BLaER1 (cell line): Measurements from ENCODE around the gene TPCN2.

Experiments used
- H3K27ac ChIP-seq: shearing (Covaris generic); formaldehyde crosslinking; 2 replicates; pipeline ENCODE4 v1.8.1; 2022
- H3K27me3 ChIP-seq: shearing (Covaris generic); formaldehyde crosslinking; 2 replicates; pipeline ENCODE4 v1.8.1; 2022
- H3K36me3 ChIP-seq: shearing (Covaris generic); formaldehyde crosslinking; 2 replicates; pipeline ENCODE4 v1.8.1; 2022
- H3K4me1 ChIP-seq: shearing (Covaris generic); formaldehyde crosslinking; 2 replicates; pipeline ENCODE4 v1.8.1; 2022
- H3K4me2 ChIP-seq: shearing (Covaris generic); formaldehyde crosslinking; 2 replicates; pipeline ENCODE4 v1.8.1; 2022
- H3K4me3 ChIP-seq: shearing (Covaris generic); formaldehyde crosslinking; 2 replicates; pipeline ENCODE4 v1.8.1; 2022
- H3K9ac ChIP-seq: shearing (Covaris generic); formaldehyde crosslinking; 2 replicates; pipeline ENCODE4 v1.8.1; 2022
- H3K9me3 ChIP-seq: shearing (Covaris generic); formaldehyde crosslinking; 2 replicates; pipeline ENCODE4 v1.8.1; 2022
- H4K20me1 ChIP-seq: shearing (Covaris generic); formaldehyde crosslinking; 2 replicates; pipeline ENCODE4 v1.8.1; 2022
- Cebpa-rat ChIP-seq: shearing (Covaris generic); IDR thresholded peaks from 2 replicates; pipeline ENCODE4 v1.8.1; 2022

The TPCN2 gene

GRCh38 chr11:69156673-69157155 lies 108.0 kb downstream of the TPCN2 start:
- no peak overlapping the region for H3K4me3 ChIP-seq
- H4K20me1 ChIP-seq = peaks cover 7% of the 10 kb centered on the region; the same call in 1 of the 2 replicates
- H3K27ac ChIP-seq = no peak overlapping the region
- TF ChIP-seq Cebpa-rat = no peak
- peaks cover 9% of the 10 kb centered on the region; the same call in 1 of the 2 replicates for H3K4me1 ChIP-seq
- no peaks in the 10 kb centered on the region for H3K9me3 ChIP-seq
- no peak overlapping the region for H3K9ac ChIP-seq
- H3K27me3 ChIP-seq = 0 out of 2 replicates have a peak, but pooled peaks cover 5% of the 10 kb centered on the region
- H3K36me3 ChIP-seq = no peaks in the 10 kb centered on the region
- no peak overlapping the region for H3K4me2 ChIP-seq

GRCh38 chr11:69157156-69157821 lies 108.6 kb downstream of the TPCN2 start:
- peaks cover 9% of the 10 kb centered on the region; the same call in 1 of the 2 replicates for H3K4me1 ChIP-seq
- no peaks in the 10 kb centered on the region for H3K9me3 ChIP-seq
- 0 out of 2 replicates have a peak, but pooled peaks cover 5% of the 10 kb centered on the region for H3K27me3 ChIP-seq
- no peak overlapping the region for H3K9ac ChIP-seq
- H4K20me1 ChIP-seq = peaks cover 7% of the 10 kb centered on the region; the same call in 1 of the 2 replicates
- H3K27ac ChIP-seq = no peak overlapping the region
- no peak for TF ChIP-seq Cebpa-rat
- no peak overlapping the region for H3K4me3 ChIP-seq
- no peaks in the 10 kb centered on the region for H3K36me3 ChIP-seq
- no peak overlapping the region for H3K4me2 ChIP-seq

DNA sequence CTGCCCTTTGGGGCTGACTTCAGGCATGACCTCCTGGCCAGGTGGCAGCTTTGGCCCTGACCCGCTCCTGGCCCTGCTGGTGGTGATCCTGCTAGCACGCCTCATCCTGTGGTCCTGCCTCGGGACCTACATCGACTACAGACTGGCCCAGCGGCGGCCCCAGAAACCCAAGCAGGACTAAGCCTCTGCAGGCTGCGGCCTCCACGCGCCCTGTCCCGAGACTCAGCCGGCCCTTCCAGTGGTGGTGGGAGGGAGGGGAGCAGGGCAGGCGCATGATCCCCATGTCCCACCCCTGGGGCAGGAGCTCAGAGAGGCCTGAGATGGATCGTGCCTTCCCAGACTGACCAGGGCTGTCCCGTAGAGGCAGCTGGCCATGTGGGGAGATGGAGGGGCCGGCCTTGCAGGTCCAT lies 109.1 kb downstream of the TPCN2 start:
- Histone ChIP-seq H3K4me3 (no peak overlapping the region), H3K9ac (no peak overlapping the region), H4K20me1 (peaks cover 7% of the 10 kb centered on the region; the same call in 1 of the 2 replicates), H3K36me3 (no peaks in the 10 kb centered on the region), H3K9me3 (no peaks in the 10 kb centered on the region), H3K27me3 (0 out of 2 replicates have a peak, but pooled peaks cover 5% of the 10 kb centered on the region), H3K4me2 (no peak overlapping the region), H3K4me1 (peaks cover 9% of the 10 kb centered on the region; the same call in 1 of the 2 replicates), H3K27ac (no peak overlapping the region)
- TF ChIP-seq Cebpa-rat = no peak

GRCh38 chr11:69158301-69159149 lies 109.8 kb downstream of the TPCN2 start:
- Histone ChIP-seq H3K27me3 (0 out of 2 replicates have a peak, but pooled peaks cover 5% of the 10 kb centered on the region), H3K9ac (no peak overlapping the region), H3K36me3 (no peaks in the 10 kb centered on the region), H3K4me3 (no peak overlapping the region), H3K4me2 (no peak overlapping the region), H3K9me3 (no peaks in the 10 kb centered on the region), H4K20me1 (peaks cover 7% of the 10 kb centered on the region; the same call in 1 of the 2 replicates), H3K4me1 (peaks cover 6% of the 10 kb centered on the region; the same call in 1 of the 2 replicates), H3K27ac (no peak overlapping the region)
- no peak for TF ChIP-seq Cebpa-rat

DNA sequence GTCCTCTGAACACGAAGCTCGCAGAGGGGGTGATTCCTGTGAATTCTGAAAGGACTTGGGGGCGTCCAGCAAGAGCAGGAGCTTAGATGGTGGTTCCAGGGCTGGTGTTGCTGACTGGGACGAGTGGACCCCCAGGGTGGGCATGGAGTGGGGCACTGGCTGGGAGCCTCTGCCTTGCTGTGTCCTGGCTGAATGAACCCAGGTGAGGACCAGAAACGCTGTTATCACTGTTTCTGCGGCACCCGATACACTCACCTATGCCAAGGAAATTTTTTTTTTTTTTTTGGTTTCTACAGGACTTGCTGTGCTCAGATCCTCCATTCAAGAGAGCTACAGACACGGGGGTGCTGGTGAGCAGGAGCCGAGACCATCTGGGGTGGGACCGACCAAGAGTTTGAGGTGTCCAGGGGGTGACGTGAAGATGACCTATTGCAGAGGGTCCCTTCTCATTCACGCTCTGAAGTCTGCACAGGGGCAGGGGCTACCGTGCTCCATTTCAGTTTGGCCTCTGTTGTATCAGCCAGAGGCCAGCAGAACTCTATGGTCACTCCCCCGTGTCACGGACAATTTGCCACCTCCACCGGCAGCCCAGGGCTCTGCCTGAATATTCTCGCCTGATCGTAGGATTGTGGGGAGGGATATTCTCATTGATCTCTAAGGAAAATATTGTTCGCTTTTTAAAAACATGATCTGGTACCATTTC lies 110.6 kb downstream of the TPCN2 start:
- no peak overlapping the region for H3K4me2 ChIP-seq
- no peak overlapping the region for H3K4me3 ChIP-seq
- H3K9ac ChIP-seq = no peak overlapping the region
- no peak overlapping the region for H3K27ac ChIP-seq
- peaks cover 7% of the 10 kb centered on the region; the same call in 1 of the 2 replicates for H3K9me3 ChIP-seq
- H3K27me3 ChIP-seq = 0 out of 2 replicates have a peak, but pooled peaks cover 5% of the 10 kb centered on the region
- no peaks in the 10 kb centered on the region for H3K36me3 ChIP-seq
- no peak for TF ChIP-seq Cebpa-rat
- 0 out of 2 replicates have a peak, but pooled peaks cover 7% of the 10 kb centered on the region for H4K20me1 ChIP-seq
- H3K4me1 ChIP-seq = 0 out of 2 replicates have a peak, but pooled peaks cover under 1% of the 10 kb centered on the region

DNA sequence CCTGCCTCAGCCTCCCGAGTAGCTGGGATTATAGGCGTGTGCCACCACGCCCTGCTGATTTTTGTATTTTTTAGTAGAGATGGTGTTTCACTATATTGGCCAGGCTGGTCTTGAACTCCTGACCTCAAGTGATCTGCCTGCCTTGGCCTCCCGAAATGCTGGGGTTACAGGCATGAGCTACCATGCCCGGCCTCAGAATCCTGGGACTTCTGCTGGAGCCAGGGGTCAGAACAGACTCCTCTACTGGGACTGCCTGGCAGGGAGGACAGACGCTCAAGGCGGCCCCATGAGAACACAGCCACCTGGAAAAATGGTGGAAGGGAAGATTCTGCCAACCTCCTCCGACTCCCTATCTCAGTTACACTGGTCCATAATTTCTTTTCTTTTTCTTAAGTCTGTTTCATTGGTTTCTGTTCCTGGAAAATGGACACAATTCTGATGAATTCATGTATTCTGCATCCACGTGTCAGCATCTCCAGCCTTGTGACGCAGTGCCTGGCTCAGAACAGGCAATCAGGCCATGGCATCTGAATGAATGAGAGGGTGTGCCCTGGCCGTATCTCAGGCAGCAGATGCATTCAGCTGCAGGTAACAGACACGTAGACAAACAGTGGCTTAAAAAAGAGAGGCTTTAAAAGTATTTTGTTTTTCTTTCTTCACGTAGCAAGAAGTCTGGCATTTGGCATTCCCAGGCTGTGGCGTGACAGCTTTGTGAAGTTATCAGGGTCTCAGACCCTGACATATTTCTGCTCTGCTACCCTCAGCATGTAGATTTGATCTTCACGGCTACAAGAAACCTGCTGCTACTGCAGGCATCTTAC lies 111.8 kb downstream of the TPCN2 start:
- Histone ChIP-seq H4K20me1 (no peaks in the 10 kb centered on the region), H3K4me2 (no peak overlapping the region), H3K36me3 (no peaks in the 10 kb centered on the region), H3K9me3 (peaks cover 9% of the 10 kb centered on the region; the same call in 1 of the 2 replicates), H3K27ac (no peak overlapping the region), H3K27me3 (0 out of 2 replicates have a peak, but pooled peaks cover 5% of the 10 kb centered on the region), H3K9ac (no peak overlapping the region), H3K4me3 (no peak overlapping the region), H3K4me1 (no peaks in the 10 kb centered on the region)
- TF ChIP-seq Cebpa-rat = no peak

DNA sequence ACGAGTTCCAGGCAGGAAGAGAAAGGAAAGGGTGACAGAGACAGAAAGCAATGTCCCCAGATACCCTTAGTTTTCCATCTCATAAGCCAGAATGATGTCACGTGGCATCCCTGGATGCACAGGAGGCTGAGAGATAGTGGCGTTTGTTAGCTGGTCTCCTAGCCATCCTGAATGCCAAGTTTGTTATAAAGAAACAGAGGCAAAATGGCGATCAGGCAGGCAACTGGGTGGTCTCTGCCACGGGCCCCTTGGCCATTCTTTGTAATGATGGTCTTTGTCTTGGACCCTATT lies 112.3 kb downstream of the TPCN2 start:
- Histone ChIP-seq H3K4me2 (no peak overlapping the region), H4K20me1 (no peaks in the 10 kb centered on the region), H3K4me3 (no peak overlapping the region), H3K36me3 (no peaks in the 10 kb centered on the region), H3K27ac (no peak overlapping the region), H3K9me3 (peaks cover 9% of the 10 kb centered on the region; the same call in 1 of the 2 replicates), H3K4me1 (peaks cover 4% of the 10 kb centered on the region), H3K27me3 (0 out of 2 replicates have a peak, but pooled peaks cover 5% of the 10 kb centered on the region), H3K9ac (no peak overlapping the region)
- TF ChIP-seq Cebpa-rat = no peak

DNA sequence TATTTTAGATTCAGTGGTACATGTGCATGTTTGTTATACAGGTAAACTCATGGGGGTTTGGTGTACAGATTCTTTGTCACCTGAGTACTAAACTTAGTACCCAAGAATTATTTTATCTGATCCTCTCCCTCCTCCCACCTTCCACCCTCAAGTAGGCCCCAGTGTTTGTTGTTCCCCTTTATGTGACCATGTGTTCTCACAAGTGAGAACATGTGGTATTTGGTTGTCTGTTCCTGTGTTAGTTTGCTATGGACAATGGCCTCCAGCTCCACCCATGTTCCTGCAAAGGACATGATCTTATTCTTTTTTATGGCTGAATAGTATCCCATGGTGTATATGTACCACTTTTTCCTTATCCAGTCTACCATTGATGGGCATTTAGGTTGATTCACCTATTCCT lies 113.8 kb downstream of the TPCN2 start:
- TF ChIP-seq Cebpa-rat = no peak
- Histone ChIP-seq H3K4me3 (no peak overlapping the region), H3K4me1 (peaks cover 19% of the 10 kb centered on the region), H3K4me2 (no peak overlapping the region), H3K27ac (no peak overlapping the region), H3K9me3 (peaks cover 9% of the 10 kb centered on the region; the same call in 1 of the 2 replicates), H3K36me3 (no peaks in the 10 kb centered on the region), H4K20me1 (no peaks in the 10 kb centered on the region), H3K9ac (no peak overlapping the region), H3K27me3 (0 out of 2 replicates have a peak, but pooled peaks cover 2% of the 10 kb centered on the region)
